Stimulated activated CD4-positive, alpha-beta T cell treated with anti-CD3 and anti-CD28 coated beads, Interleukin-2, amount 100 ng/mL, for 24 hours (primary cell): ENCODE data around the gene SLC17A5.
"Not testable (repeated sequence)": the region's sequence is repeated elsewhere in the genome, so short reads cannot be mapped to it uniquely, and the experiment has no call there.

ENCODE experiments used
- DNase-seq, 2 donors: peaks; one replicate each; pipeline ENCODE4 v3.0.0-alpha.2; 2020

The SLC17A5 gene

GRCh38 chr6:73613806-73614536, 39.8 kb downstream of the SLC17A5 start:
- no peak for DNase-seq

DNA sequence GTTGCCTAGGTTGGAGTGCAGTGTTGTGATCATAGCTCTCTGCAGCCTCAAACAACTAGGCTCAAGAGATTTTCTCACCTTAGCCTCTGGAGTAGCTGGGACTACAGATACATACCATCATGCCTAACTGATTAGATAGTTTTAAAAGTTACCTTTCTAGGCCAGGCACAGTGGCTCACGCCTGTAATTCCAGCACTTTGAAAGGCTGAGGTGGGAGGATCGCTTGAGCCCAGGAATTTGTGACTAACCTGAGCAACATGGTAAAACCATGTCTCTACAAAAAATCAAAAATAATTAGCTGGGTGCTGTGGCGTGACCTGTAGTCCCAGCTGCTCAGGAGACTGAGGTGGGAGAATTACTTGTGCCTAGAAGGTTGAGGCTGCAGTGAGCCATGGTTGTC, 41.2 kb downstream of the SLC17A5 start:
- no peak for DNase-seq

DNA sequence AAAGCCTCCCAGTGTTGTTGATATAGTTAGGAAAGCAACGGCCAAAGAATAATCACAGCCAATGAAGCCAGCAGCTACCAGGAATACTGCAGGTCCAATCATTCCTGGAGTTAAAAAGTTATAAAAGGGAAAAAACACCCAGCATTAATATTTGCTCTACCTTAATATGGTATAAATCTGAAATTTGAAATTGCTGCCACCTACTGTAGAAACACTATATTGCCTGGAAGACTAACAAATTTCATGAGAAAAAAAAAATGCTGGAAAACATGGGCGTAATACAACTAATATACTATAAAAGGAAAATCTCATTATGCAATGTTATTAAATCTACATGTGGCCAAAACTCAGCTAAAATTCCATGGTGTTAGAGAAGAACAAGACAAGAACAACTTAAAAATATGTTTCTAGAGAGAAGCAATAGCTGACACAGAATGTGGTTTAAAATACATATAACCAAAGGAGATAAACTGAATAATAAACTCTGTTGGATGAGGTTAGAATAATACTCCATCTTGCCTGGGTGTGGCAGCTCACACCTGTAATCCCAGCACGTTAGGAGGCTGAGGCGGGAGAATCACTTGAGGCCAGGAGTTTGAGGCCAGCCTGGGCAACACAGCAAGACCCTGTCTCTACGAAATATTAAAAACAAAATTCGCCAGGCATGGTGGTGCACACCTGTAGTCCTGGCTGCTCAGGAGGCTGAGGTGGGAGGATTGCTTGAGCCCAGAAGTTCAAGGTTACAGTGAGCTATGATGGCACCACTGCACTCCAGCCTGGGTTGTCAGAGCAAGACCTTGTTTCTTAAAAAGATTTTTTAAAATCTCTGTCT, 43.1 kb downstream of the SLC17A5 start:
- DNase-seq, result no peak

- DNase-seq, result no peak
These were observed 45.0 kb downstream of the SLC17A5 start for GRCh38 chr6:73608761-73609160.

- DNase-seq, result no peak
These were observed 47.4 kb downstream of the SLC17A5 start for GRCh38 chr6:73606428-73606827.

GRCh38 chr6:73604461-73604860, 49.3 kb downstream of the SLC17A5 start:
- DNase-seq, result no peak

DNA sequence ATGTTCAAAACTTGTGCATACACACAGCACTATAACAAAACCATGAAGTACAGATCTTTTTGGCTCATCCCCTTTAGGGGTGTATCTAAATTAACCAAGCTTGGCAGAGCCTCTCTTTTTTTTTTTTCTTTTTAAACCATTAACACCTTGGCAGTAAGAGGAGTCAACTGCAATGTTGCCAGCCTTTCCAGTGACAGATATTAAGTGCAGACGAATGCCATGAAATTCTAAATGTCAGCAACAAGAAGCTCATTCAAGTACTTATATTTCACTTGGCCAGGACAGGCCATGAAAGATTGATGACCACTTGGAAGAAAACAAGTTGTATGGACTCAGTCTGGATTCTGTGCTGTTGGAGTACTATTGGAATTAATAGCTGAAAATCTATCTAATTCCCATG, 49.8 kb downstream of the SLC17A5 start:
- no peak for DNase-seq

DNA sequence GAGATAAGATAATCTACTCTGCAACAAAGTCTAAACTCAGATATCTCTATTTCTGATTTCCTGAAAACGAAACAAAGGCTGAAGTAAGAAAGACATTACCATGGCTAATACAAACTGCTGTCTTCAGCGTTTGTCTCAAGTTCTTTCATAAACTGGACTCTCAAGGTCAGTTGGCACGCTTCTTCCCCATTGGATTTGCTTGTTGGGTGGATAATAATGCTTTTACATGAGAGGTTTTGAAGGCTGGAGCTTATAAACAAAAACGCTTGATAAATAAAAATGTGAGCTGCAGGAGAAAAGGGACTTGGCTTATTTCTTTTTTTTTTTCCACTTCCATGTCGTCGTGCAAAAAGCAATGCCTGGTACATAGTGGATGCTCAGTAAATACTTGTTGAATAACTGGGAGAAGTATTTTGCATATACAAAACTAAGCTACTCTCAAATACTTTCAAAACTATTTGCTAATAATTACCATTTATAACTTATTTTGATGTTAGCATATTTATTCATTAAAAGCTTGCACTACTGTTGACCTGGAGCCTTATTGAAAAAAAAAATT, 67.3 kb downstream of the SLC17A5 start:
- DNase-seq, result no peak

DNA sequence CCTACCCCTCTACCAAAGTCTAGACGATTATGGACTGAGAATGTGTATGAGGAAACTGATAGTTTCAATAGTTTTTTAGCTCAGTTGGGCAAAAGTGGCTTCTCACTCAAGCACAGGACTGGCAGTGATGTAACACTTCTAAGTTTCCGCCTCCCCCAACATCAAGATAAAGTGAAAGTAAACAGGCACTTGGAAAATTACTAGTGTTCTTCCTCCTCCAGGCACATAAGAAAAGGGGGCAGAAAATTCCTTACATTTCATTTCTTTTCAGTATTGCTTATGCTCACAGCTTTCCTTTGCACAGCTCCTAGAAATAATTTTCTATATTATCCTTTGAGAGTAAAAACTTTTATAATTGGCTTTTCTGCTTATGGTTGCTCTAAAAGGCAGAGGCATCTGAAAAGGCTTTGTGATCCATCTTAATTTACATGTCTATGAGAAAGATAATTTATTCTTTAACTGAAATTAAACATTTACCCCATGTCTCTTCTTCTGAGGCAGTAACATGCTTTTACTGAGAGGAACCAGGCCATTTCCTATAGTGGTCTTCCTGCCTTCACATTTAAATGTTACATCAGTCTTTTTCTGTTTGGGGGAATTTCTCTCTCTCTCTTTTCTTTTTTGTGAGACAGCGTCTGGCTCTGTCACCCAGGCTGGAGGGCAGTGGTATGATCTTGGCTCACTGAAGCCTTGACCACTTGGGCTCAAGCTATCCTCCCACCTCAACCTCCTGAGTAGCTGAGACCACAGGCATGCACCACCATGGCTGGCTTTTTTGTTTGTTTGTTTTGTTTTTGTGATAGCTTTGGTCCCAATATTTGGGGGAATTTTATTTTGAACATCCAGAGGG, 68.0 kb downstream of the SLC17A5 start:
- DNase-seq, result peak in 1 of 2 donors; percentile 31

DNA sequence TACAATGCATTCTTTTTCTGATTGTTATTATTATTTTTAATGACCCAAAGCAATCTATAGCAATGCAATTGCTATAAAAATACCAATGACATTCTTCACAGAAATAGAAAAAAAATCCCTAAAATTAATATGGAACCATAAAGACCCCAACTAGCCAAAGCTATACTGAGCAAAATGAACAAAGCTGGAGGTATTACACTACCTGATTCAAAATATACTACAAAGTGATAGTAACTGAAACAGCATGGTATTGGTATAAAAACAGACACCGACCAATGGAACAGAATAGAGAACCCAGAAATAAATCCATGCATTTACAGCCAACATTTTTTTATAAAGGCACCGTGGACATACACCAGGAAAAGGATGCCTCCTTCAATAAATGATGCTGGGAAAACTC, 72.5 kb downstream of the SLC17A5 start:
- DNase-seq, result no peak

DNA sequence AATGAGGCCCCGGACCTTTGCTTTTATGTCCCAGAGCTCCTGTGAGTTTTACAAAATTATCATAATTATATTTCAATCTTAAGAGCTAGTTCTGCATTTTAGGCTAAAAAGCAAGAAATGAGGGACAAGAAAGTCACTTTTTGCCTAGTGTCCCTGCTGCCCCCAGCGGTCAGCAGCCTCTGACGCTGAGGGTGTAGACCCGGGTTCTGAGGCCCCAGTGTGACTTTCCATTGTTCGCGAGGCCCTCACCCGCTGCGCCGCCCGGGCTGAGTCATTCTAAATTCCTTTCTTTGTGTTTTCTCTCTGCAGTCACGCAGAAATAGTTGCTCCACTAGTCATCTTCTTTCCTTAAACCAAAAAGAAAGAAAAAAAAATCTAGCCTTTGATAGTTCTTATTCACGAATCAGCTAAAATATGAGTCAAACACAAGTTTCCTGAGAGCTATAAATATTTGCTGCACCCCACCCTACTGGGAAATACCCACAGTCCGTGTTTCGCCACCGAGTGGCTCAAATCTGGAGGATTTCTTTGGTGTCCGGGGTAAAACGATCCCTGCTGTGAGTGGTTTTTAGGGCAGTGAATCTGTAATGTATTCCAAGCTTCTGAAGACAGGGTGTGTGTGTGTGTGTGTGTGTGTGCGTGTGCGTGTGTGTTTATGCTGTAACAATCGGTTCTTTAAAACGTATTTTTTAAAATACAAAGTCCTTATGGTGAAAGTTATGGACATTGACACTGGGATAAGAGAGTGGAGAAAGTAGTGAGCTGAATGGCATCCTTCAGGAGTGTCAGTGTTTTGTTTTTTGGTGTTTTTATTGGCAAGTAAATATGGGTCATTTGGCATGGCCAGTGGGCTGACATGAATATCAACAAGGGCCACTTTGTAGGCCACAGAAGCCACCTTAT, 73.3 kb downstream of the SLC17A5 start:
- DNase-seq, result peak; percentile 79 to 81

DNA sequence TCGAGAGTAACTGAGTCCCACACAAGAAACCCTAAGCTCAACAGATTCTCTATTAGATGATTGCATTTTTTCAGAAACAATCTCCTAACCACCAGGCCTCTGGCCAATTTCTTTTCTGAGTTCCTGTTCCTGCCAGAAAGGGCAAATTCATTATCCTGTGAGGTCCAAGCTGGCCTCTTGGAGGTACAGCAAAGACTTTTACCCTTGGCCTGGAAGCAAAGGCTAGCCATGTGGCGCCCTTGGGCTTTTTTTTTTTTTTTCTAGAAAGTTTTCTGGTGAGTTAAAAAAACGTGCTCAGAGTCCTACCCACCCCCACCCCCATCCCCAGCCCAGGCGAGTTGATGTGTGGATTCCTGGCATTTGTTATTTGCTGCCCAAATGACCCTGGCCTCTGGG, 73.9 kb downstream of the SLC17A5 start:
- DNase-seq, result peak in 1 of 2 donors; percentile 13

DNA sequence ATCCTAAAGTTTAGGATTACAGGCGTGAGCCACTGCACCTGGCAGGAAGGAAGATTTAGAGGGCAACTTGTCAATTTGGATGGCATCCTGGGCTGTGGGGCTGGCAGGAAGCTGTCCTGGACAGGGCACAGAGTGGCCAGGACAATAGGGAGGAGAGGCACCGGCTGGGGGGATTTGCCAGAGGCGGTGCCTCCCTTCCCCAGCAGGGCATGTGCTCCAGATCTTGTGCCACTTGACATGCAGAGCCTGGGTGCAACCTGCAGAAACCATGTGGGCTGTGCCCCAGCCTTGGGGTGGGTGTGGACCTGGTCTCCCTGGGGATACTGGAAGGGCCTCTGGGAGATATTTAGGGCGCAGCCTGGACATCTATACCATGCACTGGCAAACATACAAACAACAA, 74.4 kb downstream of the SLC17A5 start:
- no peak for DNase-seq

- DNase-seq, result no peak
These were observed 76.1 kb downstream of the SLC17A5 start for GRCh38 chr6:73577676-73578075.

- DNase-seq, result not testable (repeated sequence)
These were observed 81.3 kb downstream of the SLC17A5 start for GRCh38 chr6:73572531-73572930.

DNA sequence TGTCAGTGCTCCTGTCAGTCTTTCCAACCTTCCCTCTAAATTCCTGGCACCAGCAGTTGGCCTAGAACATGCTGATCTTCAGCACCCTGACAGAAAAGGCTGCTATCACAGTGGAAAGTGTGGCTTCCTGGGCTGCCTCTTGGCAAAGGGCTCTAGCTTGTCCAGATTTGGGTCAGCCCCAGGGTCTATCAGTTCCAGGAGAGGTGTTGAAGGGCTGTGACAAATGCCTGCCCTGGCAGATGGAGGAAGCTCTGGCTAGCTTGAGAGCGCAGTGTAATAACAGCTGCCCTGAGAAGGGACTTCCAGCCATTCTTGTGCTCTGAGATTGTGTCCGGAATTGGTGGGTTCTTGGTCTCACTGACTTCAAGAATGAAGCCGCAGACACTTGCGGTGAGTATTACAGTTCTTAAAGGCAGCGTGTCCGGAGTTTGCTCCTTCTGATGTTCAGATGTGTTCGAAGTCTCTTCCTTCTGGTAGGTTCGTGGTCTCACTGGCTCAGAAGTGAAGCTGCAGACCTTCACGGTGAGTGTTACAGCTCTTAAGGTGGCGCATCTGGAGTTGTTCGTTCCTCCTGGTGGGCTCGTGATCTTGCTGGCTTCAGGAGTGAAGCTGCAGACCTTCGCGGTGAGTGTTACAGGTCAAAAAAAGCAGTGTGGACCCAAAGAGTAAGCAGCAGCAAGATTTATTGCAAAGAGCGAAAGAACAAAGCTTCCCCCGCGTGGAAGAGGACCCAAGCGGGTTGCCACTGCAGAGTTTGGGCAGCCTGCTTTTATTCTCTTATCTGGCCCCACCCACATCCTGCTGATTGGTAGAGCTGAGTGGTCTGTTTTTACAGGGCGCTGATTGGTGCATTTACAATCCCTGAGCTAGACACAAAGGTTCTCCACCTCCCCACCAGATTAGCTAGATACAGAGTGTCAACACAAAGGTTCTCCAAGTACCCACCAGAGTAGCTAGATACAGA, 82.3 kb downstream of the SLC17A5 start:
- DNase-seq, result not testable (repeated sequence)

GRCh38 chr6:73569121-73569520, 84.7 kb downstream of the SLC17A5 start:
- no peak for DNase-seq

DNA sequence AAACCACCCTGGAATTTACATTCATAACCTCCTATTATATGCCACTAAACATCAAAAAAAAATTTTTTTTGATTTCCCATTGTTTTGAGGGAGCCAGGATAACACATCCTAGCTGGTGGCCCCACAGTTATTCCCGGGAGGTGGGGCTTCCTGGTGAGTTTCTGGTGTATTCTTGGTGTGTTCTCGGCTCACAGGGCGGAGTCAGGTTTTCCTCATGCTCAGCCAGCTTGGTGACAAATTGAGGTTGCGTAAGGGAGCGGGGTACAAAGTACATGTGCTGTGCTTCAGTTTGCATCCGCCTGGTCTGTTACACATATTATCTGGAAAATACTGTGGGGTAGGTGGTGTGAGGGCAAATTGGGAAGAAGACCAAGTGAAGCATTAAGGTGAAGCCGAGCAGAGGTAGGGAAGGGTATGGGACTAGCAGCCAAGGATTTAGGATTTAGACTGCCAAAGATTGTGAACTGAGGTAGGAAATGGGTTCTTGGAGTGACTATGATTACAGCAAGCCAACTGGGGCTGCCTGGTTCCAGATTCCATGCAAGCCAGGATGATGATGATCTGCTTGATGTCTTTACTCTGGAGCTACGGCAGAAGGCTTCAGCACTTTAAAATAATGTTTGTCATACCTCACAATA, 86.7 kb downstream of the SLC17A5 start:
- DNase-seq, result no peak

- DNase-seq, result not testable (repeated sequence)
These were observed 87.3 kb downstream of the SLC17A5 start for GRCh38 chr6:73566486-73566871.
